Activated CD8-positive, alpha-beta memory T cell treated with anti-CD3 and anti-CD28 coated beads for 48 hours (primary cell): ENCODE measurements around the gene C17orf50.

Experiments
- DNase-seq, 3 experiments: peaks; one replicate each; pipeline ENCODE4 v3.0.0-alpha.2; 2020; ENCODE audit warnings: low read depth in 2 of 3, low spot score in 2 of 3

The C17orf50 gene

DNA sequence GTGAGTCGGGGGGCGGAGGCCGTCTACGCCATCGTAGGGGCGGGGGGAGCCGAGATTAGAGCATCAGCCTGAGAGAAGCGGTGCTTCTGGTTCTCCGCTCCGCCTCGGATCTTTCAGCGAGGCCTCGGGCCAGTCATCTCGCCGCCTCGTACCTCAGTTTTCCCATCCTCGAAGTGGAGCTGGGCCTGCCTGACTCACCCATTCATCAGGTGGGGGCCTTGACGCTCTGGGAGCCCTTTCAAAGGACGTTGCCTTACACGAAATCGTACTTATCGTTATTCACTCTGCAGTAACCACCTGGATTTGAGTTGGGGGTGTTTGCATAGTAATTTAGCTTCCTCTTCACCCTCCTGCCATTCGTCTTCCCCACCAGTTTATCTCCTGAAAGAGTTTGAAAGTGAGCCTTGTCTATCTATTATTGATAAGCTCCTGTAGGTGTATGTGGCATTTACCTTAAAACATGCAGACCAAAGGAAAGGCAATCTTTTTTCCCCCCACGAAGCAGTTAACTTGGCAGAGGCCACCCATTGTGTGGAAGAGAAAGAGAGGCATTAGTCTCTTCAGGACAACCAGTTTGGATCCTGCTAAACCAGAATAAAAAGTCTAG lies 49.3 kb downstream of the C17orf50 start:
- DNase-seq: no peak

GRCh38 chr17:35811759-35812158 lies 51.1 kb downstream of the C17orf50 start:
- no peak for DNase-seq

GRCh38 chr17:35812456-35812855 lies 51.8 kb downstream of the C17orf50 start:
- DNase-seq: no peak
